ENCODE results near the gene PTPRN2. TPM values are rescaled to one million over a fixed set of nuclear protein-coding genes. Genes with fewer than 3 reads are reported as not detected.

Gene PTPRN2
- total and polyA plus RNA-seq, 4 donors, result 18.1 to 69.9 (median 50.4) TPM

DNA sequence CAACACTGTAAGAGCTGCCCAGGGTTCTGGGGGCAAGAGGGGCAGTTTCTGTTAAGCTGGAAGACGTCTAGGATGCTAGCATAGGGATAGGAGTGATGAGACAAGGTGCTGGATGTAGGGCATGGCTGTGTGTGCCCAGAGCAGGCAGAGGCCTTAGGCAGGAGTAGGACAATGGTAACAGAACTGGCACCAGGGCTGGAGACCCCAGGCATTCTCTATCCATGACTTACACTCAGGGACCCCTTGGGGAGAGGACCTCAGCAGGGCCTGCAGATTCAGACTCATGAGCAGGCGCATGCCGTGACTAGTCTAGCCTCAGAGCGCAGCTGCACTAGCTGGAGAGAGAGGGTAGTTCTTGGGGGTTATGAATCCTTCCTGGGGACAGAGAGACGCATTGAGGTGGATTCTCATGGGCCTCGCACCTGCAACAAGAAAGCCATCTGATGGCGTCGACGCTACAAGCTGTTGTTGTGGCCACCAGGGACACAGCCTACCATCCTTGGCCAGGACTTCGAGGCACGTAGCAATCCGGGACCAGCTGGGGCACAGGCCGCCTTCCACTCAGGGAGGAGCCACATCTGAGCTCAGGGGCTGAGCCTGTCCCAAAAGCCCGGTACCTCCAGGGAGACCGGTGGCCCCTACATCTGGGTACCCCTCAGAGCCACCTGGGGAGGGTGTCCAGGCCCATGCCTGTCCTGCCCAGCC is 474.1 kb downstream of the PTPRN2 start:
- H3K9me3 ChIP-seq (ENCODE audit: control insufficient read depth, insufficient read depth, low read length), result peaks cover 9% of the 10 kb centered on the region
- DNase-seq (ENCODE audit: low read depth in 4 of 6, low spot score in 6 of 6), result no peak
- H3K4me3 ChIP-seq (ENCODE audit: low read depth, low read length), result no peak overlapping the region
- peaks cover 35% of the 10 kb centered on the region for H3K36me3 ChIP-seq (ENCODE audit: control insufficient read depth, insufficient read depth, low read length)
- peaks cover 4% of the 10 kb centered on the region for H3K4me1 ChIP-seq (ENCODE audit: control insufficient read depth, insufficient read depth, low read length)
- H3K27ac ChIP-seq (ENCODE audit: low read depth, low read length), result no peak overlapping the region
- H3K27me3 ChIP-seq (ENCODE audit: control insufficient read depth, insufficient read depth, low read length), result no peaks in the 10 kb centered on the region
- 89% methylated on average over 14 of the region's 15 CpGs for WGBS (ENCODE audit: insufficient coverage)

DNA sequence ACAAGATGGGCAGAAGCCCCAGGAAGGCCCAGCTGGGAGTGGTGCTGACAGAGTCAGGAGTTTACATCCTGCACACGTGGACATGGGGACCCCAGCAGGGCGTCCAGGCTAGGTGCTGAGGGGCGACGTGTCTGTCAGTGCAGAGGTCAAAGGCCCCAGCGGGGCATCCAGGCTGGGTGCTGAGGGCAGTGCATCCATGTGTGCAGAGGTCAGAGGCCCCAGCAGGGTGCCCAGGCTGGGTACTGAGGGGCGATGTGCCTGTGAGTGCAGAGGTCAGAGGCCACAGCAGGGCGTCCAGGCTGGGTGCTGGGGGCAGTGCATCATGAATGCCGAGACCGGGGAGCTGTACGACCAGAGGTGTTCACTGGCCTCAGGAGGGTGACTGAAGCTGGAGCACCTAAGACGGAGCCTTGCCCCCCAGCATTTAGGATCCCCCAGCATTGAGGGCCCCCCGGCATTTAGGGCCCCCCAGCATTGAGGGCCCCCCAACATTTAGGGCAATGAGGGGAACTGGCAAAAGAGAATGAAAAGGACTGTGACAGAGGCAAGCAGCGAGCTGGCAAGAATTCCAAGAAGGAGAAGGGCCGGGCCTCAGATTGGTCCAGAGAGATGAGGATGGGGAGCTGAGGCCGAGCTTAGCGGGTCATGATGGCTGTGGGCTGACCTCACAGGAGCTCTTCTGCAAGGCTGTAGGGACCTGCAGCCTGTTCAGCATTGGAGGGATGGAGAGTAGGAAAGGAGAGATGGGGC is 474.9 kb downstream of the PTPRN2 start:
- 89% methylated on average over 16 of the region's 16 CpGs for WGBS (ENCODE audit: insufficient coverage)
- no peak overlapping the region for H3K4me3 ChIP-seq (ENCODE audit: low read depth, low read length)
- DNase-seq (ENCODE audit: low read depth in 4 of 6, low spot score in 6 of 6), result no peak

DNA sequence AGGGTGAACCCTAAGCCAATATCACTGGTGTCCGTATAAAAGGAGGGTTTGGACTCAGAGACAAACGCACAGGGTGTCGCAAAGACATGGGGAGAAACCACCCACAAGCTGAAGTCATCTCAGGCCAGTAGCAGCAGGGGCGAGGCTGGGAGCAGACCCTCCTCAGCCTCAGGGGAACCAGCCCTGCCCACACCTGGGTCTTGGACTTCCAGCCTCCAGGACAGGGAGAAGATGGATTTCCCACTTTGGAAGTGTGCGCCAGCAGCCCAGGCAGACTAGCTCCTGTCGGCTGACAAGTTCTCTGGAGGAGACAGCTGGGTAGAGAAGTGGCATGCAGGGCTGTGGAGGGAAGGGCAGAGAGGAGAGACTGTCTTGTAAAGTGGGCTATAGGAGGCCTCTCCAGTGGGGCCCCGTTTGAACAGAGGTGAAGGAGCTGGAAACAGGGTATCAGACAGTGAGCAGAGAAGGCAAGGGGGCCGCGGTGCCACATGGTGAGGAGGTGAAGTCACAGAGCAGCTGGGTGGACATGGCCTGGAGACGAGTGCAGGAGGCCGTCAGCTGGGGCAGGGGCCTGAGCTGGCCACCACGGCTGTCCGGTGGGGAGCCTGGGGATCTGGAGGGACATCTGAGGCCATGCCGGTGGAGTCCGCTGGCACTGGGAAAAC is 475.6 kb downstream of the PTPRN2 start:
- no peak overlapping the region for H3K4me3 ChIP-seq (ENCODE audit: low read depth, low read length)
- H3K4me1 ChIP-seq (ENCODE audit: control insufficient read depth, insufficient read depth, low read length), result peaks cover 4% of the 10 kb centered on the region
- peaks cover 5% of the 10 kb centered on the region for H3K9me3 ChIP-seq (ENCODE audit: control insufficient read depth, insufficient read depth, low read length)
- H3K27me3 ChIP-seq (ENCODE audit: control insufficient read depth, insufficient read depth, low read length), result no peaks in the 10 kb centered on the region
- DNase-seq (ENCODE audit: low read depth in 4 of 6, low spot score in 6 of 6), result no peak
- no peak overlapping the region for H3K27ac ChIP-seq (ENCODE audit: low read depth, low read length)
- peaks cover 39% of the 10 kb centered on the region for H3K36me3 ChIP-seq (ENCODE audit: control insufficient read depth, insufficient read depth, low read length)
- 94% methylated on average over 15 of the region's 15 CpGs for WGBS (ENCODE audit: insufficient coverage)

More for the DNA sequence above, 474.9 kb downstream of the PTPRN2 start:
- Histone ChIP-seq H3K27ac (ENCODE audit: low read depth, low read length) (no peak overlapping the region), H3K4me1 (ENCODE audit: control insufficient read depth, insufficient read depth, low read length) (peaks cover 4% of the 10 kb centered on the region), H3K36me3 (ENCODE audit: control insufficient read depth, insufficient read depth, low read length) (peaks cover 36% of the 10 kb centered on the region), H3K27me3 (ENCODE audit: control insufficient read depth, insufficient read depth, low read length) (no peaks in the 10 kb centered on the region), H3K9me3 (ENCODE audit: control insufficient read depth, insufficient read depth, low read length) (peaks cover 6% of the 10 kb centered on the region)

DNA sequence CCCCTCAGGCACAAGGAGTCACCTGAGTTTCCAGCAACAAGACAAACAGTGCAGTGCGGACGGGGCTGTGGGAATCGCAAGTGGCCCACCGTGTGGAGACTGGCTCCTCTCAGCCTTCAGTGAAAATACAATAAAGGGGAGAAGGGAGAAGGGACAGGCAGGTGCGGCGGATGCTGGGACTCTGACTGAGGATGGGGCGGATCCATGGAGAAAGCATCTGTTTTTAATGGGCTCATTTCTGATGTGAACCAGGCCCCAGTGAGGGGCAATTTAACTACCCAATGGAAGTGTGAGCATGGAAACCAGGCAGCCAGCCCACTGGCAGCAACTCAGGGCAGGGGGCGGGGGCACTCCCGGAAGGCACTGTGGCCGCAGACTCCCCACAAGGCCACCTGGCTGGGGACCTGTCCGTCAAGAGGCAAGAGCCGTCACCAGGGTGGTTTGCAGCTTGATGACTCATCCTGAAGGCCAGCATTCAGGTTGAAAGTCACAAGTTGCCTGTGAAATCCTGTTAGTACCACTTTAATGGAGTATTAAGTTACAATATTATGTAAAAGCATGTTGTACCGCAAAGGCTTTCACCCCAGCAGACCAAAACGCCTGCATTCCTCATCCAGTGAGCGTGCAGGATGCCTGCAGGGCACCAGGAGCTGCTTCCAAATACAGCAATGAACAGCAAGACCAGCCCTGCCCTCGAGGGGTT is 476.4 kb downstream of the PTPRN2 start:
- H3K4me1 ChIP-seq (ENCODE audit: control insufficient read depth, insufficient read depth, low read length), result peaks cover 4% of the 10 kb centered on the region
- H3K27ac ChIP-seq (ENCODE audit: low read depth, low read length), result no peak overlapping the region
- WGBS (ENCODE audit: insufficient coverage), result 78% methylated on average over 14 of the region's 16 CpGs
- no peaks in the 10 kb centered on the region for H3K9me3 ChIP-seq (ENCODE audit: control insufficient read depth, insufficient read depth, low read length)
- DNase-seq (ENCODE audit: low read depth in 4 of 6, low spot score in 6 of 6), result no peak
- peaks cover 39% of the 10 kb centered on the region for H3K36me3 ChIP-seq (ENCODE audit: control insufficient read depth, insufficient read depth, low read length)
- no peak overlapping the region for H3K4me3 ChIP-seq (ENCODE audit: low read depth, low read length)
- no peaks in the 10 kb centered on the region for H3K27me3 ChIP-seq (ENCODE audit: control insufficient read depth, insufficient read depth, low read length)

DNA sequence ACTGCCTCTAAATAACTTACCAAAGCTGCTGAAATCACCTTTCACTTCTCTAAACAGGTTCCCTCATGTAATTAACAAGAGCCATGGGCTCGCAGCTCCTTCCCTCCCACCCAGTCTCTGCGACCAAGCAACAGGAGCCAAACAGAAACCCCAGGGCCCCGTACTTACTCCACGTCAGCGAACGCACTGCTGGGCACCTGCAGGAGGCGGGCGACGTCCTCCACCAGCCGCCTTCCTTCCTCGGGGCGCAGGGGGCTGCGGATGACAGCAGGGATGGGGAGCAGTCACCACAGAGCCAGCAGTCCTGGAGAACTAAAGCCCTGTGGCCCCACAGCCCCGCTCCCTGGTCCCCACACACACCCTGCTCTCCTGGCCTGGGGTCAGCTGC is 477.0 kb downstream of the PTPRN2 start:
- peaks cover 4% of the 10 kb centered on the region for H3K4me1 ChIP-seq (ENCODE audit: control insufficient read depth, insufficient read depth, low read length)
- H3K4me3 ChIP-seq (ENCODE audit: low read depth, low read length), result no peak overlapping the region
- 92% methylated on average over 14 of the region's 14 CpGs for WGBS (ENCODE audit: insufficient coverage)
- no peaks in the 10 kb centered on the region for H3K27me3 ChIP-seq (ENCODE audit: control insufficient read depth, insufficient read depth, low read length)
- peaks cover 39% of the 10 kb centered on the region for H3K36me3 ChIP-seq (ENCODE audit: control insufficient read depth, insufficient read depth, low read length)
- H3K27ac ChIP-seq (ENCODE audit: low read depth, low read length), result no peak overlapping the region
- no peaks in the 10 kb centered on the region for H3K9me3 ChIP-seq (ENCODE audit: control insufficient read depth, insufficient read depth, low read length)
- no peak for DNase-seq (ENCODE audit: low read depth in 4 of 6, low spot score in 6 of 6)

DNA sequence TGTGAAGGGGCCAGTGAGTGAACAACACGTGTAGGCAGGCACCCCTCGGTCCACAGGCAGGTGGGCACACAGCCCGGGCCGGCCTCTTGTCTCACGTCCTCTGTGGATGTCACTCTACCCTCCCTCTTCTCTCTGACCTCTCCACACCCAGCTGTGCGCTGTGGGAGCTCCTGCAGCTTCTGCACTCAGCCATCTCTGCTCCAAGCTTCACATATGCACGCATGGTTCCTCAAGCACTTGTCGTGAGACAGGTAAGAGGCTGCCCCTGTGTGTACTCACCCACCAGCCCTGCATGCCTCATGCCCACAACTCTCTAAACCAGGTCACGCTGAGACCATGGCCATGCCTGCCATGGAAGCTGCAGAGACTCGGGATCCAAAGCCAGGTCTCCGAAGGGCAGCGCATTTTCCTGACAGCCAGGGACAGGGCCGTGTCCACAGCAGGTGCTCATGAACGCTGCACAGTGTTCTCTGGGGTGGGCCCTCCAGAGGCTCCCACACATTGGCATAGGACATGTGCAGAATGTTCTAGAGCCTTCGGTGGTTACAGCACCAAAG is 477.5 kb downstream of the PTPRN2 start:
- Histone ChIP-seq H3K4me1 (ENCODE audit: control insufficient read depth, insufficient read depth, low read length) (peaks cover 4% of the 10 kb centered on the region), H3K4me3 (ENCODE audit: low read depth, low read length) (no peak overlapping the region), H3K9me3 (ENCODE audit: control insufficient read depth, insufficient read depth, low read length) (no peaks in the 10 kb centered on the region), H3K27me3 (ENCODE audit: control insufficient read depth, insufficient read depth, low read length) (no peaks in the 10 kb centered on the region), H3K36me3 (ENCODE audit: control insufficient read depth, insufficient read depth, low read length) (peaks cover 39% of the 10 kb centered on the region), H3K27ac (ENCODE audit: low read depth, low read length) (no peak overlapping the region)
- DNase-seq (ENCODE audit: low read depth in 4 of 6, low spot score in 6 of 6), result no peak
- 94% methylated on average over 15 of the region's 15 CpGs for WGBS (ENCODE audit: insufficient coverage)

DNA sequence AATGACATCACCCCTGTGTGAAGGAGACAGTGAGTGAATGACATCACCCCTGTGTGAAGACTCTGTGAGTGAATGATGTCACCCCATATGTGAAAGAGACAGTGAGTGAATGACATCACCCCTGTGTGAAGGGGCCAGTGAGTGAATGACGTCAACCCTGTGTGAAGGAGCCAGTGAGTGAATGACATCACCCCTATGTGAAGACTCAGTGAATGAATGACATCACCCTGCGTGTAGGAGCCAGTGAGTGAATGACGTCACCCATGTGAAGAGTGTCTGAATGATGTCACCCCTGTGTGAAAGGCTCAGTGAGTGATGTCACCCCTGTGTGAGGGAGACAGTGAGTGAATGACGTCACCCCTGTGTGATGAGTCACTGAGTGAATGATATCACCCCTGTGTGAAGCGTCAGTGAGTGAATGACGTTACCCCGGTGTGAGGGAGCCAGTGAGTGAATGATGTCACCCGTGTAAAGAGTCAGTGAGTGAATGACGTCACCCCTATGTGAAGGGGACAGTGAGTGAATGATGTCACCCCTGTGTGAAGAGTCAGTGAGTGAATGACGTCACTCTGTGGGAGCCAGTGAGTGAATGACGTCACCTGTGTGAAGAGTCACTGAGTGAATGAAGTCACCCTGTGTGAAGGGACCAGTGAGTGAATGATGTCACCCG is 478.1 kb downstream of the PTPRN2 start:
- Histone ChIP-seq H3K27me3 (ENCODE audit: control insufficient read depth, insufficient read depth, low read length) (no peaks in the 10 kb centered on the region), H3K36me3 (ENCODE audit: control insufficient read depth, insufficient read depth, low read length) (peaks cover 37% of the 10 kb centered on the region), H3K4me3 (ENCODE audit: low read depth, low read length) (no peak overlapping the region), H3K27ac (ENCODE audit: low read depth, low read length) (no peak overlapping the region), H3K4me1 (ENCODE audit: control insufficient read depth, insufficient read depth, low read length) (peaks cover 4% of the 10 kb centered on the region), H3K9me3 (ENCODE audit: control insufficient read depth, insufficient read depth, low read length) (no peaks in the 10 kb centered on the region)
- DNase-seq (ENCODE audit: low read depth in 4 of 6, low spot score in 6 of 6), result no peak
- WGBS (ENCODE audit: insufficient coverage), result 83% methylated on average over 12 of the region's 12 CpGs

DNA sequence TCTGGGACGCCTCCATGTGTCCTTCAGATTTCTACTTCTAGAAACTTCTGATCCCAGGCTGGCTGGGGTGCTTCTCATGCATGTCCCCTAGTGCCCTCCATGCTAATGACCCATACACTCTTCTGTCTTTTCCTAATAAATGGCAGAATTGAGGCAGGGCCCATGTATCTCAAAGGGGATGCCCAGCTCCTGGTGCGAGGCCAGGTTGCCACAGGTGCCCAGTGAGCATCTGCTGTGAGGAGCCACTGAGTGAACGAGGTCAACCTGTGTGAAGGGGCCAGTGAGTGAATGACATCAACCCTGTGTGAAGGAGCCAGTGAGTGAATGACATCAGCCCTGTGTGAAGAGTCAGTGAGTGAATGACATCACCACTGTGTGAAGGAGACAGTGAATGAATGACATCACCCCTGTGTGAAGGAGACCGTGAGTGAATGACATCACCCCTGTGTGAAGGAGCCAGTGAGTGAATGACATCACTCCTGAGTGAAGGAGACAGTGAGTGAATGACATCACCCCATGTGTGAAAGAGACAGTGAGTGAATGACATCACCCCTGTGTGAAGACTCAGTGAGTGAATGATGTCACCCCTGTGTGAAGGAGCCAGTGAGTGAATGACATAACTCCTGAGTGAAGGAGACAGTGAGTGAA is 478.9 kb downstream of the PTPRN2 start:
- 88% methylated on average over 4 of the region's 4 CpGs for WGBS (ENCODE audit: insufficient coverage)
- Histone ChIP-seq H3K9me3 (ENCODE audit: control insufficient read depth, insufficient read depth, low read length) (no peaks in the 10 kb centered on the region), H3K27me3 (ENCODE audit: control insufficient read depth, insufficient read depth, low read length) (no peaks in the 10 kb centered on the region), H3K36me3 (ENCODE audit: control insufficient read depth, insufficient read depth, low read length) (peaks cover 33% of the 10 kb centered on the region), H3K4me3 (ENCODE audit: low read depth, low read length) (no peak overlapping the region), H3K4me1 (ENCODE audit: control insufficient read depth, insufficient read depth, low read length) (peaks cover 4% of the 10 kb centered on the region), H3K27ac (ENCODE audit: low read depth, low read length) (no peak overlapping the region)
- DNase-seq (ENCODE audit: low read depth in 4 of 6, low spot score in 6 of 6), result no peak
